GM18517 (cell line): Measurements from ENCODE around the gene DNAJC7.
"Not testable (repeated sequence)": the region's sequence is repeated elsewhere in the genome, so short reads cannot be mapped to it uniquely, and the experiment has no call there.

ENCODE experiments used
- ATAC-seq: cut with Tn5 transposase; IDR thresholded peaks from one replicate; pipeline ENCODE4 v1.9.1; 2021; ENCODE audit warnings: mild to moderate bottlenecking, moderate library complexity; ENCODE audit not compliant: unreplicated experiment

Gene DNAJC7

DNA sequence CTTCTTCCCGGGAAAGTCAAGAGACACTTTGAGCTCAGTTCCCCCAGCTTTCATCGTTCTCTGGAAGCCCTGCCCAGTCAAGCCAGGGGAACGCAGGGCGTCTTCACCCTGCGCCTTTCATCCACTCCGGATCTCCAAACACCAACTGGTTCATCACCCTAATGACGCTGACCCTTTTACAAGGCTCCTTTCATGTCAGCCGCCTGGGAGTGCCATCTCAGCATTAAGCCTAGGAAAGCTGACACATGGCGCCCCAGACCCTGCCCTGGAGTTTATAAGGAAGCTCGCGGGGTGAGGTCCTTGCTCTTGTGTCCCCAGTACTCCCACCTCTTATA, 594 bp upstream of the DNAJC7 start:
- ATAC-seq, result no peak

DNA sequence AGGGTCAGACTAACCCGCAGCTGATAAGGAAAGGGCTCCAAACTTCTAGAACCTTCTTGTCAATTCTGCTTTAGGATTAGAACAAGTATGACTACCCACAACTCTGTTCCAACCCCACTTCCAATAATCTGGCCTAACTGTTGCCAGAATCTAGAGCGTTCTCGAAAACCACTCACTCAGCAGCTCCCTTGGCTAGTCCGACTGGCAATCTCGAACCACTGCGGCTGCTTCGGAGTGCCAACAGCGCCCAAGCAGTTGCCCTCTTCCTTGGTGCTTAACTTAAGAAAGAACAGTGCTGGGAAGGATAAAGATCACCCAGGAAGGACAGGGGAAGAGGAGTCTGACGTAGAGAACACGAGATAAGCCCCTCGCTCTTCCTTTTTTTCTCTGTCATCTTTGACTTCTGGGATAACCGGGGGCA, 818 bp downstream of the DNAJC7 start:
- ATAC-seq, result no peak

DNA sequence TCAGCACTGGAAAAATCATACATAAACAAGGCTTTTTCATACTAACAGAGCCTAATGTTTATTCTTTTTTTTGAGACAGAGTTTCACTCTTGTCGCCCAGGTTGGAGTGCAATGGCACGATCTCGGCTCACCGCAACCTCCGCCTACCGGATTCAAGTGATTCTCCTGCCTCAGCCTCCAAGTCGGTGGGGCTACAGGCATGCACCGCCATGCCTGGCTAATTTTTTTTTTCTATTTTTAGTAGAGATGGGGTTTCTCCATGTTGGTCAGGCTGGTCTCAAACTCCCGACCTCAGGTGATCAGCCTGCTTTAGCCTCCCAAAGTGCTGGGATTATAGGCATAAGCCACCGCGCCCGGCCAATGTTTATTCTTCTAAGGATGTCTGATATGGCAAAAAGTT, 3.5 kb downstream of the DNAJC7 start:
- ATAC-seq, result not testable (repeated sequence)

GRCh38 chr17:42012363-42012762, 4.9 kb downstream of the DNAJC7 start:
- not testable (repeated sequence) for ATAC-seq

DNA sequence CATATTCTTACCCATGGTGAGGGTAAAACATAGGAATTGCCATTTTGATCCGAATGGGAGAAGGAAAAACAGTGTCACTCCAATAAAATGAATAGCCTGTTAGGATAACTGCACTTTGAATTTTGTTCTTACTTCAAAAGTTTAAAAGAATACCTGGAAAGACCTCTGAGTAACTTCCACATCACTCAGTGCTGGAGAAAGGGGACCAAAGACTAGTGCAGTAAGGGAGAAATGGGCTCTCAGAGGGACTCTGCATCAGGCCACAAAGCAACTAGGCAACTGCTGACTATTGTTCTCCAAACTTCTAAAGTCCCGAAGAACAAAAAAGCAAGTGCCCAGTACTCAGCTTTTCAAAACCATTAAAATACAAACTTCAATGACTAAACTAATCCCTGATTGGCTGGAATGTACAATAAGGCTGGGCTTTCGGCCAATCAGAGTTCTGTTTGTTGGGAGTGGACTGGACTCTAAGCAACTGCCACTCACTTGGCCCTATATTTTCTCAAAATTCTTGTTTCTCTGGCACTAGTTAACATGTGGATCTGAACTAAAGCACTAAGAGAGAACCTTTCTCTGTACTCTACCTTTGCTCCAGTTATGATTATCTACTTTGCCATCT, 6.2 kb downstream of the DNAJC7 start:
- no peak for ATAC-seq

GRCh38 chr17:42010266-42010680, 7.0 kb downstream of the DNAJC7 start:
- ATAC-seq, result not testable (repeated sequence)

DNA sequence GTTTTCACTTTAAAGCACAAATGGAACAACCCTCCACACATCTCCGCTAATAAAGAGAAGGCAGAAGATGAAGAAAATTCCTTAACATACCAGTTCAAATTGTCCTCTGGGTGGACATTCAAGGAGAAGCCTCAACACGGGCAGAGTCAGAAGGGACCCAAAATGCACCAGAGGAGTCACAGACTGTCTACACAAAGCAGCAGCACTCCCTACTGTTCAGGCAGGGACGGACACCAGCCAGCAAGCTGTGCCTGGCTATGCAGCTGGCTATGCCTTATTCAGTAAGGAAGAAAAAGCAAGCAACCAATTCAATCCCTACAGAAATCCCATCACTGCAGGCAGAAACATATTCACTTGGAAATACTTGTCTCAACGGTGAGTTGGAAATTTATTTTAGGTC, 8.1 kb downstream of the DNAJC7 start:
- ATAC-seq, result no peak

DNA sequence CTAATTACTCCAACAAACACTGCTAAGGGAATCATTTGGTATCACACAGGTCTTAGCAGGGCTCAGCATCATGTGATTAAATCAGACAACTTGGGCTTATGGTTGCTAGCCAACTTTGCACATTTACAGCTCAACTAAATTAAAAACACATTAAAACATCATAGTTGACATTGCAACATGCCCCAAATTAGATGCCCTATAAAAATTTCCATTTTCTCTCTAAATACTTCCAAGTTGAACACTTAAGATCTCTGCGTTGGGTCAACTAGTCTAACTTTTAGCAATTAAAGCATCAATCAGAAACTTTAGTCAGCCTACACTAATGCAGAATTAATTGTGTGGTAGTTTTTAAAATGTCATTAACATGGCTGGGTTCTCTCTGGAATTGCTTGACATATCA, 12.1 kb downstream of the DNAJC7 start:
- no peak for ATAC-seq

DNA sequence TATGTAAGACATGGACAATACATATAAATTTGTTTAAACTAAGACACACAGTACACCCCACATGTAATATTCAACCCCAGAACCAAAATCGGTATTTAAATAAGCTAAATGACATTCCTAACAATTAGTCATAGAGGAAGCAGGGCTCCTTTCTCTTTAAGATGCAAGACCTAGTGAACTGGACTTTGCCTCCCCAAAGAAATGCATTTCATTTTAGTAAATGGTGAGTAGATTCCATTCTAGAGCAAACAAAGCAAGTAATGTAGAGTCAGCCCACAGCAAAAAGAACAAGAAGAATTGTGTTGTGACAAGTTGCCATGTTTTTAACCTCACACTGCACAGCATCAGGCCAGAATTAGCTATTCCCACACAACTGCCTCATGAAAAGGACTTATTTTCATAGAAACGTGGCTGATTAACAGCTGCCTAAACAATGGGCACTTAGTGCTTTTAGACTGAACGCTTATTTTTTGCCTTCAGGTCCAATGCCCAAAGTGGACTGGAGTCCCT, 14.4 kb downstream of the DNAJC7 start:
- no peak for ATAC-seq

- ATAC-seq, result no peak
These were observed 15.0 kb downstream of the DNAJC7 start for GRCh38 chr17:42002175-42002791.

GRCh38 chr17:42001729-42002128, 15.5 kb downstream of the DNAJC7 start:
- ATAC-seq, result no peak

DNA sequence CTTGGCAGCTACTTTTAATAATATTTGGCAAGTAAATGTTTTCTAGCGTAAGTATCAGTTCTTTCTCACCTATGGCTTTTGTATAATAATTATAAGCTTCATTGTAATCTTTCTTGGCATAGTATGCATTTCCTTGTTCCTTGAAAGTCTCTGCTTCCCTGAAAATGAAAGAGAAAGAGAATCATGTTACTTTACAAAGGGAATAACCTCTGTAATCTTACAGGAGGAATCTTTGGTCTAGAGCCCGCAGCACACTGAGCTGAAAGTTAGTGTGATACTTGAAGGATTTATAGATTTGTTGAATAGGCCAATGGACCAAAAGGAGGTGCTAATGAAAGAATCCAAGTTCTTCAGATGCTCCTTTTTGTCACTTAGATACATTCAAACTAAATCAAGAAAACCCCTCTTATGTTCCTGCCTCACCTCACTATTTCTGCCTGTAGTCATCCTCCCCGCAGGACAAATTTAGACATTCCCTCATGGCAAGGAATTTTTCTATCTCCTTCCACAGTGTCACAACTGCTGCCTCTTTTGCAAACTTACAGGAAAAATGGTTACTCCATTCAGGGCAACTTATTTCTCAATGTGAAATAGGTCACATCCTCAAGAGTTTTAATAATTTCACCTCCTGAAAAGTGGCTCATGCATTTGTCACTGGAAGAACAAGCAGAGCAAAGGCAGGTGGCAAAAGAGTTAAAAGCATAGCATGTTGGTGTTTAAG, 16.7 kb downstream of the DNAJC7 start:
- no peak for ATAC-seq

DNA sequence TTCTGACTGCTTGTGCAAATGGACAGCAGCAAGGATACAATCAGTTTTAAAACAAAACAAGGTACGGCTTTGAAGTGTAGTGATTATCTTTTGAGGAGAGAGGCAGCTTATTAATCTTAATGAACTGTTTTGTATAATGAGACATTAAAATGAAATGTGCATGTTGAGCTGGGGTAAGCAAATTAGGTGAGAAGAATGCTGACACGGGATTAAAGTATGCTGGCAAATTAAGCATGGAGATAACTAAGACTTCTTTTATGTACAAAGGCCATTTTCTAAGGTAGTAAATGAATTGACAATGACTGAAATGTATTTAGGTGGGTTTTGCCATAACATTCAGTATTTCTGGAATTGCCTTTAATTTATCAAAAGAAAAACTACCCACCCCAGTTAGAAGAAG, 18.7 kb downstream of the DNAJC7 start:
- ATAC-seq, result no peak

GRCh38 chr17:41996855-41997164, 20.4 kb downstream of the DNAJC7 start:
- no peak for ATAC-seq

GRCh38 chr17:41992576-41992975, 24.7 kb downstream of the DNAJC7 start:
- ATAC-seq, result no peak

DNA sequence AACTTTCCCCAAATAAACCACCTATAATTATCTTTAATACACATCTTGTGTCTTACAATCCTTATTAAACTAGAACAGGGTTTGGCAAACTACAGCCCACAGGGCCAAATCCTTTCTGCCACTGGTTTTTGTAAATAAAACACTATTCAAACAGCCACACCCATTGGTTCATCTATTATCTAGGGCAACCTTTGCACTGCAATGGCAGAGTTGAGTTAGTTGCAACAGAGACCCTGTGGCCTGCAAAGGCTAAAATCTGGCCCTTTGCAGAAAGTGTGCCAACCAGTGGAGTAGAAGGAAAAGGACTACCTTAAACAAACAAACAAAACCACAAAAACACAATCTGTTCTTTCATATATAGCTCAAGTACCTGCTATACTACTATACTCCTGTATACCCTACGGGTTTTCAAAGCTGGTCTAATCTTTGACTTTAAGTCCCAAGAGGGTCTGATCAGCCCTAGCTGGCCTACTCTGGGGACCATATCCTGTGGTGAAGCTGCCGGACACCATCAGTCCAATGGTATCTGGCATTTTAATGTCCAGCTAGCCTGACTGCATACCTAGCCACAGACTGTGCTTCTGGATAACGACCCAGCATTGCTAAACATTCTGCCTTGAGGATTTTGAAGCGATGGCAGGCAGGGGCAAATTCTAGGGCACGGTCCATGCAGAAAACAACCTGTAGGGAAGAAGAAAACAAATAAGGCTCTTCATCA, 27.4 kb downstream of the DNAJC7 start:
- ATAC-seq, result no peak

DNA sequence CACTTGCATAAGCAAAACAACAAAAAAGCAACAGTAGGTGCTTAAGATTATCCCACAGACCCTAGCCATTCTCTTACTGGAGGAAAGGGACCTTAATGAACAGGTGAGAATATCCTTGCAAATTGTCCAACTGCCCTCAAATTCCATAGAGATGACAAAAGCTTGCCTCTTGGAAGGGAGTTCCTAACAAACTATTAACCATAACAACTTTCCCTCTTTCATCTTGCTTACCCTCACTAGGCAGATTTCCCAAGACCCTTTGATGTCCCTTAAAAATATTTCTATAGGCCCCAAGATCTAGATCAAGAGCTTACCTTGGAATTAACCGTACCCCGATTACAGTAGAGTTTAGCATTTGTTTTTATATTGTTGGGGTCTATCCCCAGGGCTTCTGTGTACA, 28.8 kb downstream of the DNAJC7 start:
- no peak for ATAC-seq

DNA sequence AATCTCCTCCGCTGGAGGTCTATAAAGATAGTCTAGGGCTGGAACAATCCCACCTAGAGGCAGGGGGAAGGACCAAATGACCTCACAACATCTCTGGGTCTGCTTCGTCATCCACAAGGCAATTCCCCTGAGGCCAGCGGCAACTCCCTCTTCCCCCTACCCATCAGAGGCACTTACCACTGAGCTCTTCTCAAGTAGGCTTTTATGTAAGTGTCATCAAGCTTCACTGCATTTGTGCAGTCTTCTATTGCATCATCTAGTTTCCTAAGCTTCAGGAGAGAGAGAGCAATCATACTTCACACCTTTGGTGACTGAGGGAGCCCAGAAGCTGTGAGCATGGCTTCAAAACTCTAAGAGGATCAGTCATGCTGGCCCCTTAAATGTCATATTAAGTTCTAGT, 29.6 kb downstream of the DNAJC7 start:
- ATAC-seq, result no peak

DNA sequence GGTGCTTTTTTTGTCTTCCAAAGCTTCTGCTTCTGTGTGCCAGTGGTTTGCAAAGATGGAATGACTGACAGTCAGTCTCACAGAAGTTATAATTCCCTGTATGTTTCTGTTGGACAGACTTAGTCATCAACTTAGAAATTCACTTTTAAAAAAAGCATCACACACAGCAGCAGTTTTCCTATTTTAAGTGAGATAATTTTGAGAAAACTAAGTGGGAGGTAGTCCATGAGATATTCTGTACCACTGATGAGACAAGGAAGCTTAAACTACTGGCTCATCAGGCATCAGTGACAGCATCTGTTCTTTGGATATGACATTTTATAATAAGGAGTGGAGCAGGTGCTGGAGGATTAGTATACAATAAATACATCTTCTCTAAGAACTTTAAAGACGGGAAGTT, 30.6 kb downstream of the DNAJC7 start:
- ATAC-seq, result no peak

- no peak for ATAC-seq
These were observed 31.3 kb downstream of the DNAJC7 start for GRCh38 chr17:41985919-41986318.

GRCh38 chr17:41984454-41984853, 32.8 kb downstream of the DNAJC7 start:
- ATAC-seq, result no peak
